ENCODE data around the gene CSF3R. TPM values are rescaled to one million over a fixed set of nuclear protein-coding genes. Genes with fewer than 3 reads are reported as not detected.

The CSF3R gene
- total and polyA plus RNA-seq, 9 of the 15 experiments (the other 6 are each of a cell fraction or from before 2014, with no cell fraction given): 0.21 to 0.86 (median 0.40) TPM; not detected in 1

- TF ChIP-seq ZSCAN29 (IDR thresholded peaks at IDR 0.05) (peak; percentile 79), FOXM1 (IDR thresholded peaks at IDR 0.05; ENCODE audit: low read depth) (peak; percentile 60), FOXM1 (CRISPR knock-in tag; IDR thresholded peaks at IDR 0.05; ENCODE audit: low read depth) (0 out of 2 replicates have a peak, but pooled peaks have one; percentile 13), CBX8 (IDR thresholded peaks at IDR 0.05; ENCODE audit: borderline replicate concordance, extremely low read depth, low read depth, low read length, poor library complexity, severe bottlenecking) (no peak), ZNF740 (CRISPR knock-in tag; IDR thresholded peaks at IDR 0.05) (0 out of 2 replicates have a peak, but pooled peaks have one; percentile 24), ZNF740 (tag; IDR thresholded peaks at IDR 0.05) (no peak), USF2 (CRISPR knock-in tag; IDR thresholded peaks at IDR 0.05) (peak; percentile 68; the same call in 1 of the 2 replicates), POLR3G (IDR thresholded peaks at IDR 0.05; ENCODE audit: extremely low read depth, insufficient read length, insufficient replicate concordance) (no peak), MCM7 (IDR thresholded peaks at IDR 0.05) (no peak; a peak in 1 of 4 replicates), UBTF (IDR thresholded peaks at IDR 0.05; ENCODE audit: borderline replicate concordance in 1 of 2, low read depth in 2 of 2, low read length in 2 of 2) (0 out of 4 replicates have a peak, but pooled peaks of 1 of the 2 experiments have one; percentile 61), GMEB1 (CRISPR knock-in tag; IDR thresholded peaks at IDR 0.05) (peak; percentile 80), MCM2 (IDR thresholded peaks at IDR 0.05; ENCODE audit: low read depth) (no peak), ETS1 (conservative IDR thresholded peaks at IDR 0.05; ENCODE audit: control insufficient read depth, low read depth, low read length) (peak; percentile 99), JUND (IDR thresholded peaks at IDR 0.05; ENCODE audit: borderline replicate concordance, low read depth, low read length) (peak; percentile 98), JUND (tag; IDR thresholded peaks at IDR 0.05; ENCODE audit: borderline replicate concordance, low read depth, low read length) (peak; percentile 95), ZSCAN32 (CRISPR knock-in tag; IDR thresholded peaks at IDR 0.05) (peak; percentile 93), VEZF1 (CRISPR knock-in tag; IDR thresholded peaks at IDR 0.05) (peak; percentile 82; the same call in 1 of the 2 replicates)
Observed at GRCh38 chr1:36463803-36464604, 18.7 kb downstream of the CSF3R start, which contains the start of gene MRPS15 (continued).

Data from K562 (cell line).